Brain pericyte (primary cell): Measurements from ENCODE around the gene RAB34.
"Not testable (repeated sequence)": the region's sequence is repeated elsewhere in the genome, so short reads cannot be mapped to it uniquely, and the experiment has no call there.

Experiments used
- DNase-seq: peaks from one replicate; pipeline ENCODE4 v3.0.0-alpha.2; 2012; ENCODE audit warnings: low read depth, low spot score

RAB34 gene

GRCh38 chr17:28728364-28729200 is 10.9 kb upstream of the RAB34 start, which contains the start of gene NEK8:
Gene NEK8, plus strand, starts transcription at chr17:28728788. Its CDS starts 26 bp downstream, at chr17:28728814.
- DNase-seq = peak; percentile 79

- peak; percentile 96 for DNase-seq
These were observed 9.2 kb upstream of the RAB34 start for GRCh38 chr17:28726627-28727491.

GRCh38 chr17:28726226-28726626 is 8.6 kb upstream of the RAB34 start, which contains the start of gene TLCD1:
Gene TLCD1, minus strand, starts transcription at chr17:28726233. Its CDS starts 136 bp downstream, at chr17:28726097.
- DNase-seq = no peak

- DNase-seq = no peak
These were observed 8.1 kb upstream of the RAB34 start for GRCh38 chr17:28725660-28726225.

GRCh38 chr17:28725166-28725659 is 7.5 kb upstream of the RAB34 start:
- no peak for DNase-seq

- DNase-seq = no peak
These were observed 7.0 kb upstream of the RAB34 start for GRCh38 chr17:28724500-28725165.

- DNase-seq = not testable (repeated sequence)
These were observed 6.3 kb upstream of the RAB34 start for GRCh38 chr17:28723836-28724499.

GRCh38 chr17:28723159-28723835 is 5.6 kb upstream of the RAB34 start:
- no peak for DNase-seq

GRCh38 chr17:28722417-28723158 is 4.9 kb upstream of the RAB34 start:
- DNase-seq = no peak

GRCh38 chr17:28720997-28721329 is 3.3 kb upstream of the RAB34 start:
- DNase-seq = not testable (repeated sequence)

GRCh38 chr17:28720247-28720996 is 2.8 kb upstream of the RAB34 start:
- DNase-seq = no peak

- no peak for DNase-seq
These were observed 1.4 kb upstream of the RAB34 start for GRCh38 chr17:28719021-28719433.

- DNase-seq = no peak
These were observed 809 bp upstream of the RAB34 start for GRCh38 chr17:28718333-28719020.

- no peak for DNase-seq
These were observed 709 bp downstream of the RAB34 start for GRCh38 chr17:28716740-28717577.

GRCh38 chr17:28715217-28715616 is 2.5 kb downstream of the RAB34 start:
- DNase-seq = no peak

GRCh38 chr17:28714281-28714680 is 3.4 kb downstream of the RAB34 start:
- no peak for DNase-seq

- DNase-seq = no peak
These were observed 4.8 kb downstream of the RAB34 start for GRCh38 chr17:28712705-28713415.
